SK-N-MC (cell line): ENCODE results near the gene CCDC15.

ENCODE experiments used
- DNase-seq: peaks from one replicate; pipeline ENCODE4 v3.0.0-alpha.2; 2011; ENCODE audit warnings: low read depth, low spot score
- H3K27ac ChIP-seq: fragments of 200-600 bp; sonication (generic); 2 replicates; pipeline ENCODE4 v1.5.1; 2016; ENCODE audit warnings: mixed run types
- H3K36me3 ChIP-seq: fragments of 200-600 bp; sonication (generic); 2 replicates; pipeline ENCODE4 v1.6.1; 2017; ENCODE audit warnings: antibody characterized with exemption, low read length, mixed read lengths; ENCODE audit not compliant: insufficient read depth
- H3K4me3 ChIP-seq: fragments of 200-600 bp; sonication (generic); 2 replicates; pipeline ENCODE4 v1.5.1; 2016
- H3K9ac ChIP-seq: fragments of 200-600 bp; sonication (generic); 2 replicates; pipeline ENCODE4 v1.8.0; 2017; ENCODE audit warnings: mixed run types, mixed read lengths; ENCODE audit not compliant: insufficient read length
- H3K9me3 ChIP-seq: fragments of 200-600 bp; sonication (generic); 2 replicates; pipeline ENCODE4 v1.6.1; 2017; ENCODE audit warnings: low read depth, mild to moderate bottlenecking, antibody characterized with exemption, low read length, moderate library complexity, mixed read lengths
- EZH2 ChIP-seq: fragments of 200-600 bp; sonication (generic); IDR thresholded peaks from one replicate; pipeline ENCODE4 v1.6.1; 2017; ENCODE audit warnings: antibody characterized with exemption
- FOXP2 ChIP-seq: optimal IDR thresholded peaks from 2 replicates; pipeline ENCODE3; 2011; ENCODE audit warnings: mild to moderate bottlenecking, moderate library complexity; ENCODE audit not compliant: insufficient read depth; ENCODE audit errors: extremely low read length, control extremely low read depth
- POLR2AphosphoS5 ChIP-seq: IDR thresholded peaks from 2 replicates; pipeline ENCODE4 v1.6.1; 2012; ENCODE audit warnings: mild to moderate bottlenecking, low read depth, low read length, borderline replicate concordance

The CCDC15 gene

DNA sequence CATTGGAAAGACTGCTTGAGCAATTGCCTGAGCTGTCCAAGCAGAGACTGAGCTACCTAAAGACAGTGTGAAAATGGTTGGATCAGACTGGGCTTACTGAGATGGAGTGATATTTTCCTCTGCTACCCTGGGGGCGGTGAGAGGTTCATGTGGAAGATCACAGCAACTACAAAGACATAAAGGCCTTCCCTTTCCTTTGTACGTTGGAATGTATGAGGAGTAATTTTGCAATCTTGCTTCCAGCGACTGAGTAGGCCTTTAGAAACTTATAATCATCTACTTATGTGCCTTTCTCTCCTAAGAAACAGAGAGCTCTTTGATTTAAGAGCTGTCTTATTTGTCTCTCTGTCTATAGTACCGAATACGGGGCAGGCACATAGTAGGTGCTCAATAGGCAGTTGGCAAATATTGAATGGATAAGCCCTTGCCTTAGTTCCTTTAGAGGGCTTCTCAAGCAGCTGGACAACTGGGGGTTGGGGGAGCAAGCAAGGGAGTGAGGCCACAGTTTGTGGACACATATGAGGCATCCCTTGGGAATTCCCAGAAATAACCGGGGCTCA lies 15.7 kb upstream of the CCDC15 start:
- TF ChIP-seq EZH2 (no peak), FOXP2 (no peak), POLR2AphosphoS5 (no peak)
- no peak for DNase-seq

DNA sequence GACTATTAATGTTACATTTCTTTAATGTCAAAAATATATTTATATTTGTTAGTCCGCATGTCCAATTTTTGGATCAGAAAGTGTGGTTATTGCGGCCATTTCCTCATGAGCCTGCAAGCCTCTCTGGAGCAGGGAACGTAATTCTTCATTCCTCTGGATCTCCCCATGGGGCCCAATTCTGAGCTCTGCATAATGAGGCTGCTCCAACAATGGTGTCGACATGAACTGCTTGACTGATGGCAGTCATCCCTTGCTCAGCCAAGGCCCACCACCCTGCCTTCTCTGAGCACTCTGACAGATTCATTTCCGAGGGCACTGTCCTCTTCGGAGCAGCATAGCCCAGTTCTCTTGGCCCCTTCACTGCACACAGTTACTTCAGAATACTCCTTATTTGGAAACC lies 15.0 kb upstream of the CCDC15 start:
- Histone ChIP-seq H3K4me3 (no peak overlapping the region), H3K36me3 (no peaks in the 10 kb centered on the region), H3K27ac (no peak overlapping the region), H3K9me3 (no peaks in the 10 kb centered on the region), H3K9ac (no peak overlapping the region)
- DNase-seq = no peak
- TF ChIP-seq EZH2 = no peak
- no peak for TF ChIP-seq FOXP2
- TF ChIP-seq POLR2AphosphoS5 = no peak

More for the DNA sequence above, 15.7 kb upstream of the CCDC15 start:
- H3K4me3 ChIP-seq = no peak overlapping the region
- no peak overlapping the region for H3K9ac ChIP-seq
- H3K27ac ChIP-seq = no peak overlapping the region
- H3K9me3 ChIP-seq = no peaks in the 10 kb centered on the region
- H3K36me3 ChIP-seq = no peaks in the 10 kb centered on the region

DNA sequence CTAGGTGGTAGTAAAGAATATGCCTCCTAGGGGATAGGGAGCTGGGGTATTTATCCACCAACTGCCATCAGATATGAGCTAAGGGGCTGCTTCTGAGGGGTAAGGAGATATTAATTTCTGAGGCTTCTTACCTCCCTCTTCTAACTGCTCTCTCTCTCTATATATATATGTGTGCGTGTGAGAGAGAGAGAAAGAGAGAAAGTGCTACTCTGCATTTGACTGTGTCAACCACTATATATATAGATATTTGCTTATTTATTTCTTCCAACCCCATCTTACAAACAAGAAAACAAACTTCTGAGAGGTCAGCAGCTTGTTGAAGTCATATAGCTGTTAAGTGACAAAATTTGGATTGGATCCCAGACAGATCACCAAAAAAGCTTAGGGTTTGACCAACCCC lies 12.3 kb upstream of the CCDC15 start:
- Histone ChIP-seq H3K9ac (no peak overlapping the region), H3K9me3 (no peaks in the 10 kb centered on the region)
- no peak for TF ChIP-seq FOXP2
- TF ChIP-seq POLR2AphosphoS5 = no peak
- no peak for TF ChIP-seq EZH2

DNA sequence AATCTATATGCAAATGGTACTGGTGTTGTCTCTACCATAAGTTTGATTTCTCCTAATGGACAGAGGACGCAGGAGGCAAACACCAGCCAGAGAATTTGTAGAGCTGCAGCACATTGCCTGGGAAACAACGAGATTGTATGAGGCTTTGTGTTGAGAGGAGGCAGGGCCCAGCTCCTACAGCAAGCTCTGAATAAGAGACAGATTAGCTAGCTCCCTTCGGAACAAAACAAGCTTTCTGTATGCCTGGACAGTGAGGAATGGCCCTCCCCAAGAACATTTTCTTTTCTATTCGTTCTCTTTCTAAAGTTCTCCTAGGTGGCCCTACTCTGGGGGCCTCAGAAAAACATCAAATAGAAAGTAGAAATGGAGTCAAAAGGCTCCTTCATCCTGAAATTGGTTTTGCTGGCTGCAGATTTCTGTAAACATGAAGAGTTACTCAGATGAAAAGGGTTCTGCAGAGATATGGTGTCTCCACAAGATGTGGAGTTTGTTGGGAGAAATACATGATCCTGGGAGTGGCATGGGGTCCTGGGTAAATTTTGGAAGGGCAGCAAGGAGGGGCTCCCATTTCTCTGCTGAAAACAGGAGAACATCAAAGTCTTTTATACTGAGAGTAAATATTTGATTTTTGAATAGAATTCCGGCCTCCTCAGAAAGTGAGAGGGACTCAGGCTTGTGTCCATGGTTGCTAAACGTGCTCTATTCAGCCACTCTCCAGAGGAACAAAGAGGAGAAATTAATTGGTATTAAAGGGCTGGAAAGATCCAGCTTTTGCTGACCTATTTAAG lies 11.3 kb upstream of the CCDC15 start:
- Histone ChIP-seq H3K9me3 (no peaks in the 10 kb centered on the region), H3K36me3 (no peaks in the 10 kb centered on the region), H3K27ac (no peak overlapping the region), H3K4me3 (no peak overlapping the region), H3K9ac (no peak overlapping the region)
- DNase-seq = no peak
- TF ChIP-seq EZH2 = no peak
- no peak for TF ChIP-seq FOXP2
- no peak for TF ChIP-seq POLR2AphosphoS5

More for the DNA sequence above, 12.3 kb upstream of the CCDC15 start:
- no peak for DNase-seq
- no peak overlapping the region for H3K27ac ChIP-seq
- H3K36me3 ChIP-seq = no peaks in the 10 kb centered on the region
- H3K4me3 ChIP-seq = no peak overlapping the region

DNA sequence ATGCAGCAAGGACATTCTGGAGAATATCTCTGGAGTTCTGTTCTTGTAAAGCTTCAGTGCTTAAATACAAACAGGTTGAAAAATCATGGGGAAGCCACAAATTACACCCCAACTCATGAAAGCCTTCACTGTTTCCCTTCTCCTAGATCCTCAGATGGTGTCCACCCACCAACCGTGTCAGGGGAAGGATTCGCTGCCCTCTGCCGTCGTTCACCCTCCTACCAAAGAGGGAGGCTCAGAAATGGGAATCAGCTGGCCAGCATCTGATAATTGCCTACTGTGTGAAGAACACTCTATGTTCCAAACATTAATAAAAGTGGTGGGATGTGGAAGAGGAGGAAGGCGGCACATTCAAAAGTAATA lies 10.8 kb upstream of the CCDC15 start:
- Histone ChIP-seq H3K9me3 (no peaks in the 10 kb centered on the region), H3K4me3 (no peak overlapping the region), H3K9ac (no peak overlapping the region), H3K27ac (no peak overlapping the region), H3K36me3 (no peaks in the 10 kb centered on the region)
- DNase-seq = no peak
- no peak for TF ChIP-seq EZH2
- TF ChIP-seq FOXP2 = no peak
- TF ChIP-seq POLR2AphosphoS5 = no peak

DNA sequence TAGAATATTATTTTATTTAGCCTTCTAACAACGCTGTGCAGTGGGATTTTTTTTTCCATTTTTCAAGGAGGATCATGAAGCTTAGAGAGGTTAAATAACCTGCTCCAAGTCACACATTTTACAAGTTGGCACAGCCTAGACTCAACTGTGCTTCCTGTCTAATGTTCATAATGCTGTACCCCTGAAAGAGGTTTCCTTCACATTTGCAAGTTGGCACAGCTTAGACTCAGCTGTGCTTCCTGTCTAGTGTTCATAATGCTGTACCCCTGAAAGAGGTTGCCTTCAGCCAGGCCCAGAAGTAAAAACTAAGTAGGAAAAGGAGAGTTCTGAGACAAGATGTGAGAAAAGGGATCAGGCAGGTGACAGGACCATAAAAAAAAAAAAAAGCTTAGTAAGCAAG lies 10.3 kb upstream of the CCDC15 start:
- TF ChIP-seq FOXP2 (no peak), POLR2AphosphoS5 (no peak), EZH2 (no peak)
- DNase-seq = no peak
- no peak overlapping the region for H3K27ac ChIP-seq
- no peaks in the 10 kb centered on the region for H3K9me3 ChIP-seq
- no peak overlapping the region for H3K4me3 ChIP-seq
- no peaks in the 10 kb centered on the region for H3K36me3 ChIP-seq
- H3K9ac ChIP-seq = no peak overlapping the region

DNA sequence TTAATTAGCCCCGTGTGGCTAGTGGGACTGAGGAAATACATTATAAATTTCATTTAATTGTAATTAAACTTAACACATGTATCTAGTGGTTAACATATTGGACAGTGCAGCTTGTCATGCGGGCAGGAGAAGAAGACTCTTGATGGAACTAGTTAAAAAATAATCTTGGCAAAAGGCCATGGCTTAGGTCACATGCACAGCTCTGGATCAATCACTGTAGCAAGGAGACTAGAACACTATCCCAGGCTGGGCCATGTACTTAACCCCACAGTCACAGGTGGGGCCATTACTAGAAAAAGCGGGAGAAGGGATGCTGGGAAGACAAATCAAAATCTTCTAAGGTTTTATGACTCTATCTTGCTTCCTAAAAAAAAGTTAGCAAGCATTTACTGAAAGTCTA lies 9.4 kb upstream of the CCDC15 start:
- Histone ChIP-seq H3K9ac (no peak overlapping the region), H3K9me3 (no peaks in the 10 kb centered on the region), H3K27ac (no peak overlapping the region), H3K4me3 (no peak overlapping the region), H3K36me3 (no peaks in the 10 kb centered on the region)
- no peak for DNase-seq
- TF ChIP-seq POLR2AphosphoS5 (no peak), FOXP2 (no peak), EZH2 (no peak)

DNA sequence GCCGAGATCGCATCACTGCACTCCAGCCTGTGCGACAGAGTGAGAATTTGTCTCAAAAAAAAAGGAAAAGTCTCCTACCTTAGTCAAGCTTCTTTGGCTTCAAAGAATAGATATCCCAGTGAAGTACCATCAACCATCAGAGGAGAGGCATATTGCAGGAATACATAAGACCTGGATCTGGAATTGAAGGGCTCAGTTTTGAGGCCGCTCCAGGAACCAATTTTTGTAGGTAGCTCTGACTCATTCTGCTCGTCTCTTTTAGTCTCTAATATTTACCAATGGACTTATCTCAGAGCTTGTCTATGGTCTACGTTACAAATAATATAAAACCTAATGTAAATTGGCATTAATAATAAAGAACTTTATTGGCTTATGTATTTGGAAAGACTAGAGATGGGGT lies 8.2 kb upstream of the CCDC15 start:
- Histone ChIP-seq H3K27ac (no peak overlapping the region), H3K9me3 (no peaks in the 10 kb centered on the region), H3K36me3 (no peaks in the 10 kb centered on the region), H3K4me3 (no peak overlapping the region), H3K9ac (no peak overlapping the region)
- TF ChIP-seq FOXP2 = no peak
- no peak for TF ChIP-seq EZH2
- no peak for DNase-seq
